GM06990 (cell line): ENCODE measurements around the gene TM4SF4.

Experiments
- DNase-seq: peaks from one replicate; pipeline ENCODE4 v3.0.0-alpha.2; 2011; ENCODE audit not compliant: insufficient read length; ENCODE audit errors: extremely low read depth
- H3K27me3 ChIP-seq: replicated peaks from 2 replicates; pipeline ENCODE4 v1.6.0; 2011; ENCODE audit warnings: low read length; ENCODE audit not compliant: control insufficient read depth, insufficient read depth
- H3K36me3 ChIP-seq: 2 replicates; pipeline ENCODE4 v1.5.1; 2011; ENCODE audit warnings: low read length; ENCODE audit not compliant: control insufficient read depth, insufficient read depth
- H3K4me3 ChIP-seq: replicated peaks from 2 replicates; pipeline ENCODE4 v1.5.1; 2011; ENCODE audit warnings: low read depth, mild to moderate bottlenecking, control low read depth, low read length
- TF ChIP-seq, protein P1 (sequence below): IDR thresholded peaks from 2 replicates; pipeline ENCODE4 v1.5.1; 2011; ENCODE audit warnings: low read length, control low read depth, mild to moderate bottlenecking, inconsistent platforms; ENCODE audit not compliant: insufficient read depth, poor library complexity, severe bottlenecking

TM4SF4 gene

DNA sequence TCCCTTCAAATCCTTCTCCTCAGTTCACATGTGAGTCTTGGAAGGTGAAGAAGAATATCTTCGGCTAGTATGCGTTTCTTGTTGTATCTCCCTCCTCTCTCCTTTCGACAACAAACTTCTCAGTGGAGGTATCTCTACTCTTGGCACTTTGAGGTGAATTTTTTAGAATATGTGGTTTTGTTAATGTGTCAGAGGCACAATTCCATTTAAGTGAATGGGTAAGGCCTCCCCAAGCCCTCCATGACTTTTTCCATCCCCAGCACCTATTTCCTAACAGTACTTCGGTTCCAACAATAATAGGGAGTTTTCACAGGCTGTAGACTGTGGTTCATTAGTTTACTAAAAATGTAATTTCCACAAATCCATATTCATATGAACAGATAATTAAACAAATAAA, 74.2 kb downstream of the TM4SF4 start:
- Histone ChIP-seq H3K4me3 (no peak overlapping the region), H3K36me3 (no peaks in the 10 kb centered on the region), H3K27me3 (no peaks in the 10 kb centered on the region)
- TF ChIP-seq, protein P1, sequence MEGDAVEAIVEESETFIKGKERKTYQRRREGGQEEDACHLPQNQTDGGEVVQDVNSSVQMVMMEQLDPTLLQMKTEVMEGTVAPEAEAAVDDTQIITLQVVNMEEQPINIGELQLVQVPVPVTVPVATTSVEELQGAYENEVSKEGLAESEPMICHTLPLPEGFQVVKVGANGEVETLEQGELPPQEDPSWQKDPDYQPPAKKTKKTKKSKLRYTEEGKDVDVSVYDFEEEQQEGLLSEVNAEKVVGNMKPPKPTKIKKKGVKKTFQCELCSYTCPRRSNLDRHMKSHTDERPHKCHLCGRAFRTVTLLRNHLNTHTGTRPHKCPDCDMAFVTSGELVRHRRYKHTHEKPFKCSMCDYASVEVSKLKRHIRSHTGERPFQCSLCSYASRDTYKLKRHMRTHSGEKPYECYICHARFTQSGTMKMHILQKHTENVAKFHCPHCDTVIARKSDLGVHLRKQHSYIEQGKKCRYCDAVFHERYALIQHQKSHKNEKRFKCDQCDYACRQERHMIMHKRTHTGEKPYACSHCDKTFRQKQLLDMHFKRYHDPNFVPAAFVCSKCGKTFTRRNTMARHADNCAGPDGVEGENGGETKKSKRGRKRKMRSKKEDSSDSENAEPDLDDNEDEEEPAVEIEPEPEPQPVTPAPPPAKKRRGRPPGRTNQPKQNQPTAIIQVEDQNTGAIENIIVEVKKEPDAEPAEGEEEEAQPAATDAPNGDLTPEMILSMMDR, result no peak
- DNase-seq, result no peak

DNA sequence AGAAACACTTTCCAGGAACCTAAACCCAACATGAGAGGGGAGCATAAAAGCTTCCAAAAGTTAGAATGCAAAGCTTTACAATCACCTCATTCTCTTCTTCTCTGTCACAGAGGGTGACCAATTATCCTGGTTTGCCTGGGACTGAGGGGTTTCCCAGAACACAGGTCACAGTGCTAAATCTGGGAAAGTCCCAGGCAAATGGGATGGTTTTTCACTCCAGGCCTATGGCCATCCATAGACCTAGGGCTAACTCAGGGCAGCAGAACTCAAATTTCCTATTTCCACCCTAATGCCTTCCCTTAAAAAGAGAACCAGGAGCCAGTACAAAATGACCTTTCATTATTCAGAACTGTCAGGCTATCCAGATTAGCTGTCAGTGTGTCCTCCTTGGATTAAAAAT, 77.0 kb downstream of the TM4SF4 start:
- H3K4me3 ChIP-seq, result no peak overlapping the region
- no peak for DNase-seq
- no peaks in the 10 kb centered on the region for H3K36me3 ChIP-seq
- H3K27me3 ChIP-seq, result no peaks in the 10 kb centered on the region
- TF ChIP-seq, protein P1, result no peak

DNA sequence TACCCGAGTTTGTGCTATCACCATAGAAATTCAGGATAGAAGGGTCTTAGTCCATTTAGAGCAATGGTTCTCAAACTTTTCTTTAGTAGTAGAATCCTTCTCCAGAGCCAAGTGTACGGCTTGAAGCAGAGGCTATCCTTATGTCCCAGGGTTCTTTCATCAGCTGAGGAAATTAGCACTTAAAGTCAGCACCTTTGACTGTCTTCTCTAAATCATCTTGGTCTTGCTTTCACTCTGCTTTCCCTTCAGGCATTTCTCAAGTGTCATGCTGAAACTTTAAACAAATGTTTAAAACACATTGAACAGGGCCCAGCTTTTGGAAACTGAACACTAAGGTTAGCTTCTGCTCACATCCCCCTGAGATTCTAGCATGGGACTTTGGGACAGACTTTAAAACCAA, 78.2 kb downstream of the TM4SF4 start:
- no peak for DNase-seq
- H3K36me3 ChIP-seq, result no peaks in the 10 kb centered on the region
- TF ChIP-seq, protein P1, result no peak
- H3K27me3 ChIP-seq, result no peaks in the 10 kb centered on the region
- H3K4me3 ChIP-seq, result no peak overlapping the region
